Measurements from ENCODE around the gene AKR1C1. TPM values are rescaled to one million over a fixed set of nuclear protein-coding genes. Genes with fewer than 3 reads are reported as not detected.
"Not testable (repeated sequence)": the region's sequence is repeated elsewhere in the genome, so short reads cannot be mapped to it uniquely, and the experiment has no call there.

The AKR1C1 gene
- total RNA-seq, 2 donors from 2014 or later = 4.3 to 13.0 TPM

DNA sequence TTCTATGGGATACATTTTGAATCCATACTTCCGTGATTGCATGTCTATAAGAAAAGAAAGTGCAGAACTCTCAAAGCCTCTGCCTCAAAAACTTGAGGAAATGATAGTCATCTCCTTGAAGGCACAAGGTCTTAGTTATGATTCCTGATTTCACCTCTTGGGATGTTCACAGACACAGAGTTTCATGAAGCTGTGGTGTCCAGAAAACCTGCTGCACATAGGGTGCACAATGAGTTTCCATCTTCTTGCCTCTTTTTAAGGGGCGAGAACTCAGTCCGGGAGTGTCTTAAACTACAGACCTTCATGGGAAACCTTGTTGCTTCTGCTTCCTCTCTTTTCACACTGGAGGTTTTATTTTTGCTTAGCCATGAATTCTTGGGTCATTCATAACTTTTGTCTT lies 4.0 kb downstream of the AKR1C1 start:
- DNase-seq; H3K27ac ChIP-seq; H3K9me3 ChIP-seq; H3K27me3 ChIP-seq; H3K36me3 ChIP-seq; H3K4me1 ChIP-seq; H3K9ac ChIP-seq (ENCODE audit: low read depth in 2 of 2, low read length in 2 of 2); H3K4me3 ChIP-seq; intact Hi-C loops (cut with DNase I): not testable (repeated sequence)

DNA sequence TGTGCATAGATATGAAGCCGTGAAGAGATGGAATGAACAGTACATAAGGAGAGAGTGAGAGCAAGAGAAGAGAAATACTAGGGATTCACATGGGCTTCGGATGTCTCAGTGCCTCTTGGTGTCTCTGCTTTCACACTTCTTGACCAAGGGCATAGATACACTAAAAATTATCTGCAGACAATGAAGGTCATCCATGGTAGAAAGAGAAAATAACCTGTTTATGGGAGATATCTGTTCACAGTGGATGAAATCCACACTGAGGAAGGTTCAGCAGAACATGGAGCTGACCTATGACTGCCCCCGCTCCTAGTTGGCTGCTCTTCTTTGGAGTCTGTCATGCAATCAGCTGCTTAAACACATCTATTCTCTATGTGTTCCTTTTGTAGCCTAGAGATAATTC lies 6.1 kb downstream of the AKR1C1 start:
- H3K9ac ChIP-seq (ENCODE audit: low read depth in 2 of 2, low read length in 2 of 2); DNase-seq; H3K27ac ChIP-seq; H3K4me1 ChIP-seq; H3K9me3 ChIP-seq; intact Hi-C loops (cut with DNase I); H3K27me3 ChIP-seq; H3K4me3 ChIP-seq; H3K36me3 ChIP-seq: not testable (repeated sequence)

DNA sequence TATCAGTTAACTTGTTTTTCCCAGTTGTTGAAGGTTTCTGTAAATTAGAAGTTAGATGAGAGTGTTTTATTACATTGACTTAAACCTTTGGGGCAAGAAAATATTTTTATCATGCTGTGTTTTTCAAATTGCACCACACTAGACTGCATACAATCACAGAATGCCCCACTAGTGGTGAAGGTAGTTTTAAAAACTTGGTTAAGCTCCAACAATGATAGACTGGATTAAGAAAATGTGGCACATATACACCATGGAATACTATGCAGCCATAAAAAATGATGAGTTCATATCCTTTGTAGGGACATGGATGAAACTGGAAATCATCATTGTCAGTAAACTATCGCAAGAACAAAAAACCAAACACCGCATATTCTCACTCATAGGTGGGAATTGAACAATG lies 7.1 kb downstream of the AKR1C1 start:
- H3K9ac ChIP-seq (ENCODE audit: low read depth in 2 of 2, low read length in 2 of 2); H3K4me3 ChIP-seq; intact Hi-C loops (cut with DNase I); DNase-seq; H3K27me3 ChIP-seq; H3K36me3 ChIP-seq; H3K27ac ChIP-seq; H3K4me1 ChIP-seq; H3K9me3 ChIP-seq: not testable (repeated sequence)

DNA sequence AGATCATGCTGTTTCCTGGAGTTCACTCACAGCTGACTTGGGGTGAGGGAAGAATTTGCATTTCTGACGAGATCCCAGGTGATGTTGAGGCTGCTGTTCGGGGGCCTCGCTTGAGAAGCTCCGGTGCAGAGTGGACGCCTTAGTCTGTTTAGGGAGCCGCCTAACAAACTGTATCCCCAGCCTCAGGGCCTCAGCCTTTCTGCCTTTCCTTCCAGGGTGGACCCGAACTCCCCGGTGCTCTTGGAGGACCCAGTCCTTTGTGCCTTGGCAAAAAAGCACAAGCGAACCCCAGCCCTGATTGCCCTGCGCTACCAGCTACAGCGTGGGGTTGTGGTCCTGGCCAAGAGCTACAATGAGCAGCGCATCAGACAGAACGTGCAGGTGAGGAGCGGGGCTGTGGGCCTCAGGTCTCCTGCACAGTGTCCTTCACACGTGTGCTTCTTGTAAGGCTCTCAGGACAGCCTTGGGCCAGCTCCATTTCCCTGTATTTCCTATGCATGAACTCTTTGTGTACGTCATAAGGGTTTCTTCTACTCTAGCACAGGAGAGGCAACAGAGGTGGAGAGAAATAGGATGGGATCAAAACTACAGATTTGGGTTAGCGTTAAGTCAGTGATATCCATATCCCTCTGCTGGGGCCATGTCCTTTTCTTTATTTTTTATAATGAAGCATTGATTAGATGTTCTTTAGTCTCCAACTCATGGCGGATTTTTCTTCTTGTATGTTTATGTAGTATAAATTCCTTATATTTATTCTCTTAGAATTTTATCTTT lies 9.3 kb downstream of the AKR1C1 start:
- H3K9me3 ChIP-seq; DNase-seq; H3K9ac ChIP-seq (ENCODE audit: low read depth in 2 of 2, low read length in 2 of 2); H3K27ac ChIP-seq; H3K36me3 ChIP-seq; H3K4me1 ChIP-seq; H3K27me3 ChIP-seq; intact Hi-C loops (cut with DNase I); H3K4me3 ChIP-seq: not testable (repeated sequence)

DNA sequence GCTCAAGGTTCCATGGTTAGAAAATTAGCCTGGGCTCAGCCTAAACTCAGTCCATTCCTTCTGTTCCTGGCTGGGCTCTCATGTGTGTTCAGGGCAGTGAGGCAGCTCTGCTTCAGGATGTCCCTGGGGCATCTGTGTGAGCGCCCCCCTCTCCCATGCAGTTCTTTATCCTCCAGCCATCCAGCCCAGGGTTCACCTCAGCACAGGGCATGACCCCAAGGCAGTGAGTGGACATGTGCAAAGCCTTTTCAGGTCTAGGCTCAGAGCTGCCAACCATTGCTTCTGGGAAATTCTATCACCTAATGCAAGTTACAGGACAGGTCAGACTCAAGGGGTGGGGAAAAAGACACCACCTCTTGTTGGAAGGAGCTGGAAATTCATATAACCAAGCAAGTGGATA lies 10.1 kb downstream of the AKR1C1 start:
- H3K4me1 ChIP-seq; H3K9me3 ChIP-seq; H3K9ac ChIP-seq (ENCODE audit: low read depth in 2 of 2, low read length in 2 of 2); intact Hi-C loops (cut with DNase I); DNase-seq; H3K36me3 ChIP-seq; H3K27ac ChIP-seq; H3K4me3 ChIP-seq; H3K27me3 ChIP-seq: not testable (repeated sequence)

DNA sequence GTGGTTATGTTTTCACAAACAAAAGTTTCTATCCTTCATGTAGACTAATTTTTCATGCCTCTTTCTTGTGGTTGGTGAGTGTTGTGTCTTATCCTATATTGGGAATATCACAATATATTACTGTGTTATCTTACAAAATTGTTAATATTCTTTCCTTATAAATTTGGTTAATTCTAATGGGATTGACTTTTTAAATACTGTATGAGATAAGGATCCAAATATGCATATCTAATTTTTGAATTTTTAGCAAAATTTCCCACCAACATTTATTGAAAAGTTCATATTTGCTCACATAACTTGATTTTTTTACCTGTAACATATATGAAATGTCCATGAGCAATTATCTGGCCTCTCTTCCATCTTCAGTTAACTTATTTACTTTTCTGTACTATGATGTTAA lies 11.2 kb downstream of the AKR1C1 start:
- H3K36me3 ChIP-seq; intact Hi-C loops (cut with DNase I); DNase-seq: not testable (repeated sequence)

DNA sequence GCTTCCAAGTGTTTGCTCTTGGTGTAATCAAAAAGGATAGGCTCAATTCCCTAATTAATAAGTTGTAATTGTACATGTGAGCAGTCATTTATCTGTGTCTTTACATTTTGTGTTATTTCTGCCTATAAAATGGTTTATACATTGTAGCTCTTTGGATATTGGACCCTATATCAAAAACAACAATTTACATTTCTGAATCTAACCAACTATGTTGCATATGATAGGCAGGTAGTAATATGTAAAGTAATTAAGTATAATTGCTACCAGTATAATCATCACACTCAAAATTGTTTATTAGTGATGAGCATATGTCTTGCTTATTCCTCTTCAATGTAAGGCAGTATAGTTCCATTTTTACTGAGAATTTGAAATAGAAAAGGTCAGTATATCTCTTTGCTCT lies 13.8 kb downstream of the AKR1C1 start:
- Histone ChIP-seq H3K4me3 (no peak overlapping the region), H3K27me3 (no peaks in the 10 kb centered on the region), H3K9ac (ENCODE audit: low read depth in 2 of 2, low read length in 2 of 2) (no peak overlapping the region), H3K27ac (no peak overlapping the region), H3K4me1 (no peaks in the 10 kb centered on the region), H3K36me3 (no peaks in the 10 kb centered on the region), H3K9me3 (no peaks in the 10 kb centered on the region)
- DNase-seq = no peak
- intact Hi-C loops (cut with DNase I) = no loop called here
- TF ChIP-seq, protein P1, sequence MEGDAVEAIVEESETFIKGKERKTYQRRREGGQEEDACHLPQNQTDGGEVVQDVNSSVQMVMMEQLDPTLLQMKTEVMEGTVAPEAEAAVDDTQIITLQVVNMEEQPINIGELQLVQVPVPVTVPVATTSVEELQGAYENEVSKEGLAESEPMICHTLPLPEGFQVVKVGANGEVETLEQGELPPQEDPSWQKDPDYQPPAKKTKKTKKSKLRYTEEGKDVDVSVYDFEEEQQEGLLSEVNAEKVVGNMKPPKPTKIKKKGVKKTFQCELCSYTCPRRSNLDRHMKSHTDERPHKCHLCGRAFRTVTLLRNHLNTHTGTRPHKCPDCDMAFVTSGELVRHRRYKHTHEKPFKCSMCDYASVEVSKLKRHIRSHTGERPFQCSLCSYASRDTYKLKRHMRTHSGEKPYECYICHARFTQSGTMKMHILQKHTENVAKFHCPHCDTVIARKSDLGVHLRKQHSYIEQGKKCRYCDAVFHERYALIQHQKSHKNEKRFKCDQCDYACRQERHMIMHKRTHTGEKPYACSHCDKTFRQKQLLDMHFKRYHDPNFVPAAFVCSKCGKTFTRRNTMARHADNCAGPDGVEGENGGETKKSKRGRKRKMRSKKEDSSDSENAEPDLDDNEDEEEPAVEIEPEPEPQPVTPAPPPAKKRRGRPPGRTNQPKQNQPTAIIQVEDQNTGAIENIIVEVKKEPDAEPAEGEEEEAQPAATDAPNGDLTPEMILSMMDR (IDR thresholded peaks at IDR 0.05) = no peak

More for the DNA sequence above, 11.2 kb downstream of the AKR1C1 start:
- not testable (repeated sequence) for H3K9me3 ChIP-seq; H3K9ac ChIP-seq (ENCODE audit: low read depth in 2 of 2, low read length in 2 of 2); H3K27ac ChIP-seq; H3K4me1 ChIP-seq; H3K4me3 ChIP-seq; H3K27me3 ChIP-seq

DNA sequence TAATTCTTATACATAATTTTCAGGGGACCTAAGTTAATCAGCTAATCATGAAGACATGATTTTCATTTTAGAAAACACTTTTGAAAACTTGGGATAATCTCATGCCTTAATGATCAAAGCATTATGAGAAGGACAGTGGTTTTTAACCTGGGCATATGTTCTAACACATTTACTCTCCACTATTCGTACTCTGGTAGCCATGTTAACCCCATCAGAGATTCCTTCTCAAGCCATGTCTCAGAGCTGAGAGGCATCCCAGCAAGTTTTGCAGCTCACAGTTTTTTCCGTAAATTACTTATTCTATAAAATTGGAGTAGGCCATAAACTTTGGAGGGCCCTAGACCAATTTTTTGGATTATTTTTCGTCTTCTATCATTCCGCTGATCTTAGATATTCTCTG lies 15.7 kb downstream of the AKR1C1 start:
- Histone ChIP-seq H3K27me3 (no peaks in the 10 kb centered on the region), H3K4me1 (no peaks in the 10 kb centered on the region), H3K36me3 (no peaks in the 10 kb centered on the region), H3K9ac (ENCODE audit: low read depth in 2 of 2, low read length in 2 of 2) (no peak overlapping the region), H3K4me3 (no peak overlapping the region), H3K27ac (no peak overlapping the region), H3K9me3 (no peaks in the 10 kb centered on the region)
- intact Hi-C loops (cut with DNase I) = no loop called here
- no peak for DNase-seq
- TF ChIP-seq, protein P1 (IDR thresholded peaks at IDR 0.05) = no peak
